Neural cell (in vitro differentiated cells): Measurements from ENCODE around the gene CTNNBL1. TPM values are rescaled to one million over a fixed set of nuclear protein-coding genes. Genes with fewer than 3 reads are reported as not detected.

ENCODE experiments used
- H2AFZ ChIP-seq: fragments of 200-600, 300-800 bp; sonication (generic), shearing (Covaris generic); 2 replicates; pipeline ENCODE4 v1.6.0; 2014; ENCODE audit warnings: low read depth, mild to moderate bottlenecking, antibody characterized with exemption, low read length, moderate library complexity
- H3F3A ChIP-seq: fragments of 200-600 bp; shearing (Covaris generic); 2 replicates; pipeline ENCODE4 v1.6.1; 2016; ENCODE audit warnings: mild to moderate bottlenecking, moderate library complexity, mixed read lengths, antibody characterized with exemption, low read length; ENCODE audit not compliant: insufficient read depth, poor library complexity, severe bottlenecking
- H3K27ac ChIP-seq: fragments of 200-600, 300-800 bp; sonication (generic), shearing (Covaris generic); 2 replicates; pipeline ENCODE4 v1.5.1; 2014; ENCODE audit warnings: mild to moderate bottlenecking, low read length, moderate library complexity
- H3K27me3 ChIP-seq: fragments of 300-800, 200-600 bp; sonication (generic), shearing (Covaris generic); 2 replicates; pipeline ENCODE4 v1.6.0; 2014; ENCODE audit warnings: mild to moderate bottlenecking, low read depth, low read length, moderate library complexity; ENCODE audit not compliant: insufficient read depth
- H3K36me3 ChIP-seq: fragments of 300-800, 200-600 bp; sonication (generic), shearing (Covaris generic); 2 replicates; pipeline ENCODE4 v1.5.1; 2014; ENCODE audit warnings: mild to moderate bottlenecking, antibody characterized with exemption, low read length, moderate library complexity; ENCODE audit not compliant: insufficient read depth
- H3K4me2 ChIP-seq: fragments of 300-800, 200-600 bp; sonication (generic), shearing (Covaris generic); 2 replicates; pipeline ENCODE4 v1.6.0; 2014; ENCODE audit warnings: mild to moderate bottlenecking, low read length
- H3K4me3 ChIP-seq: fragments of 300-800, 200-600 bp; sonication (generic), shearing (Covaris generic); 2 replicates; pipeline ENCODE4 v1.5.1; 2014; ENCODE audit warnings: mild to moderate bottlenecking, low read length, moderate library complexity
- H3K79me2 ChIP-seq: fragments of 200-600 bp; shearing (Covaris generic); replicated peaks from 2 replicates; pipeline ENCODE4 v1.6.0; 2014; ENCODE audit warnings: mild to moderate bottlenecking, low read length, moderate library complexity; ENCODE audit not compliant: insufficient read depth
- H3K9ac ChIP-seq: fragments of 300-800, 200-600 bp; sonication (generic), shearing (Covaris generic); 2 replicates; pipeline ENCODE4 v1.6.1; 2016; ENCODE audit warnings: mild to moderate bottlenecking, low read length, mixed read lengths
- H3K9me2 ChIP-seq: fragments of 200-600 bp; shearing (Covaris generic); 2 replicates; pipeline ENCODE4 v1.6.1; 2016; ENCODE audit warnings: mild to moderate bottlenecking, low read length, mixed read lengths; ENCODE audit not compliant: insufficient read depth
- H3K9me3 ChIP-seq: fragments of 200-600, 300-800 bp; sonication (generic), shearing (Covaris generic); 2 replicates; pipeline ENCODE4 v1.6.1; 2016; ENCODE audit warnings: mild to moderate bottlenecking, mixed run types, low read length, moderate library complexity, mixed read lengths
- H4K20me1 ChIP-seq: fragments of 200-600 bp; shearing (Covaris generic); 2 replicates; pipeline ENCODE4 v1.6.1; 2016; ENCODE audit warnings: mild to moderate bottlenecking, mixed run types; ENCODE audit not compliant: insufficient read depth
- EP300 ChIP-seq: fragments of 450-650 bp; conservative IDR thresholded peaks from 2 replicates; pipeline ENCODE4 v1.6.1; 2014; ENCODE audit warnings: antibody characterized with exemption, mild to moderate bottlenecking, moderate library complexity; ENCODE audit not compliant: poor library complexity, severe bottlenecking
- EZH2 ChIP-seq: fragments of 200-600, 300-800 bp; shearing (Covaris generic), sonication (generic); IDR thresholded peaks from 2 replicates; pipeline ENCODE4 v1.6.1; 2014; ENCODE audit warnings: antibody characterized with exemption, low read length, borderline replicate concordance, mild to moderate bottlenecking; ENCODE audit not compliant: insufficient read depth, poor library complexity, severe bottlenecking
- MXI1 ChIP-seq: fragments of 450-650 bp; conservative IDR thresholded peaks from 2 replicates; pipeline ENCODE4 v1.6.1; 2014; ENCODE audit warnings: antibody characterized with exemption, mild to moderate bottlenecking; ENCODE audit not compliant: poor library complexity, severe bottlenecking
- POLR2AphosphoS5 ChIP-seq: IDR thresholded peaks from 2 replicates; pipeline ENCODE4 v1.6.1; 2012
- RAD21 ChIP-seq: fragments of 450-650 bp; conservative IDR thresholded peaks from 2 replicates; pipeline ENCODE4 v1.6.1; 2014; ENCODE audit warnings: antibody characterized with exemption, mild to moderate bottlenecking, moderate library complexity
- SMC3 ChIP-seq: fragments of 450-650 bp; conservative IDR thresholded peaks from 2 replicates; pipeline ENCODE4 v1.6.1; 2014; ENCODE audit warnings: antibody characterized with exemption, mild to moderate bottlenecking, moderate library complexity; ENCODE audit not compliant: poor library complexity
- TAF1 ChIP-seq: IDR thresholded peaks from 2 replicates; pipeline ENCODE4 v1.6.1; 2012; ENCODE audit warnings: low read depth
- polyA plus RNA-seq: library from polyadenylated mRNA; depleted of rRNA; stranded (reverse); fragments of >200 nt; gene quantifications from 2 replicates; pipeline ENCODE4 v1.2.3, GENCODE V29; 2014
- TF ChIP-seq, protein P1 (sequence below): fragments of 450-650 bp; IDR thresholded peaks from 2 replicates; pipeline ENCODE4 v1.5.1; 2014; ENCODE audit warnings: antibody characterized with exemption, mild to moderate bottlenecking, moderate library complexity; ENCODE audit not compliant: poor library complexity, severe bottlenecking
- TF ChIP-seq, protein P2 (sequence below): IDR thresholded peaks from 2 replicates; pipeline ENCODE4 v1.6.1; 2012; ENCODE audit warnings: borderline replicate concordance

Gene CTNNBL1
- polyA plus RNA-seq, 1 donor from 2014 or later: 32.6 TPM

DNA sequence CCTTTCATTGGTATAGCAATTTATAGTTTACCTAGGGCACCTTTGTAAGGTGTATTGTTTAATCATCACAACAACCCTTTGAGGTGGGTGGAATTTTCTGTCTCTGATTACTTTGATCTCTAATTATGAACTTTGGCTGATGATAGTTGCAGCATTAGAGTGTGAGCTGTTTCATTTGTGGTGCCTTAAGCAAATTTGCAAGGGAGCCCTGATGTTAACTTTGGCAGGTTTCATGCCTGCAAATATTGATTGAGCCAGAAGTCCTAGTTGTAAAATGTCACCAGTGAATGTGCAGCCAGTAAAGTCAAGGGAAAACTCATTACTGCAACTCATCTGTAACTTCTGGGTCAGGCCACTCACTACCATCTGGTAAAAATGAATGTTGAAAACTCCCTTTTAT lies 29.8 kb downstream of the CTNNBL1 start:
- H3K9me2 ChIP-seq: no peaks in the 10 kb centered on the region
- H3F3A ChIP-seq: no peaks in the 10 kb centered on the region
- no peak for TF ChIP-seq EP300
- no peak for TF ChIP-seq POLR2AphosphoS5
- TF ChIP-seq EZH2: no peak
- TF ChIP-seq, protein P1, sequence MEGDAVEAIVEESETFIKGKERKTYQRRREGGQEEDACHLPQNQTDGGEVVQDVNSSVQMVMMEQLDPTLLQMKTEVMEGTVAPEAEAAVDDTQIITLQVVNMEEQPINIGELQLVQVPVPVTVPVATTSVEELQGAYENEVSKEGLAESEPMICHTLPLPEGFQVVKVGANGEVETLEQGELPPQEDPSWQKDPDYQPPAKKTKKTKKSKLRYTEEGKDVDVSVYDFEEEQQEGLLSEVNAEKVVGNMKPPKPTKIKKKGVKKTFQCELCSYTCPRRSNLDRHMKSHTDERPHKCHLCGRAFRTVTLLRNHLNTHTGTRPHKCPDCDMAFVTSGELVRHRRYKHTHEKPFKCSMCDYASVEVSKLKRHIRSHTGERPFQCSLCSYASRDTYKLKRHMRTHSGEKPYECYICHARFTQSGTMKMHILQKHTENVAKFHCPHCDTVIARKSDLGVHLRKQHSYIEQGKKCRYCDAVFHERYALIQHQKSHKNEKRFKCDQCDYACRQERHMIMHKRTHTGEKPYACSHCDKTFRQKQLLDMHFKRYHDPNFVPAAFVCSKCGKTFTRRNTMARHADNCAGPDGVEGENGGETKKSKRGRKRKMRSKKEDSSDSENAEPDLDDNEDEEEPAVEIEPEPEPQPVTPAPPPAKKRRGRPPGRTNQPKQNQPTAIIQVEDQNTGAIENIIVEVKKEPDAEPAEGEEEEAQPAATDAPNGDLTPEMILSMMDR: no peak
- no peak for TF ChIP-seq MXI1
- no peak for TF ChIP-seq SMC3
- TF ChIP-seq TAF1: no peak
- TF ChIP-seq RAD21: no peak
- TF ChIP-seq, protein P2, sequence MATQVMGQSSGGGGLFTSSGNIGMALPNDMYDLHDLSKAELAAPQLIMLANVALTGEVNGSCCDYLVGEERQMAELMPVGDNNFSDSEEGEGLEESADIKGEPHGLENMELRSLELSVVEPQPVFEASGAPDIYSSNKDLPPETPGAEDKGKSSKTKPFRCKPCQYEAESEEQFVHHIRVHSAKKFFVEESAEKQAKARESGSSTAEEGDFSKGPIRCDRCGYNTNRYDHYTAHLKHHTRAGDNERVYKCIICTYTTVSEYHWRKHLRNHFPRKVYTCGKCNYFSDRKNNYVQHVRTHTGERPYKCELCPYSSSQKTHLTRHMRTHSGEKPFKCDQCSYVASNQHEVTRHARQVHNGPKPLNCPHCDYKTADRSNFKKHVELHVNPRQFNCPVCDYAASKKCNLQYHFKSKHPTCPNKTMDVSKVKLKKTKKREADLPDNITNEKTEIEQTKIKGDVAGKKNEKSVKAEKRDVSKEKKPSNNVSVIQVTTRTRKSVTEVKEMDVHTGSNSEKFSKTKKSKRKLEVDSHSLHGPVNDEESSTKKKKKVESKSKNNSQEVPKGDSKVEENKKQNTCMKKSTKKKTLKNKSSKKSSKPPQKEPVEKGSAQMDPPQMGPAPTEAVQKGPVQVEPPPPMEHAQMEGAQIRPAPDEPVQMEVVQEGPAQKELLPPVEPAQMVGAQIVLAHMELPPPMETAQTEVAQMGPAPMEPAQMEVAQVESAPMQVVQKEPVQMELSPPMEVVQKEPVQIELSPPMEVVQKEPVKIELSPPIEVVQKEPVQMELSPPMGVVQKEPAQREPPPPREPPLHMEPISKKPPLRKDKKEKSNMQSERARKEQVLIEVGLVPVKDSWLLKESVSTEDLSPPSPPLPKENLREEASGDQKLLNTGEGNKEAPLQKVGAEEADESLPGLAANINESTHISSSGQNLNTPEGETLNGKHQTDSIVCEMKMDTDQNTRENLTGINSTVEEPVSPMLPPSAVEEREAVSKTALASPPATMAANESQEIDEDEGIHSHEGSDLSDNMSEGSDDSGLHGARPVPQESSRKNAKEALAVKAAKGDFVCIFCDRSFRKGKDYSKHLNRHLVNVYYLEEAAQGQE: no peak
- H2AFZ ChIP-seq: no peak overlapping the region
- H3K79me2 ChIP-seq: peaks cover 4% of the 10 kb centered on the region
- H3K9ac ChIP-seq: no peak overlapping the region
- no peak overlapping the region for H3K4me2 ChIP-seq
- H3K27me3 ChIP-seq: no peaks in the 10 kb centered on the region
- no peaks in the 10 kb centered on the region for H4K20me1 ChIP-seq
- no peak overlapping the region for H3K4me3 ChIP-seq
- H3K36me3 ChIP-seq: no peaks in the 10 kb centered on the region
- no peaks in the 10 kb centered on the region for H3K9me3 ChIP-seq
- H3K27ac ChIP-seq: no peak overlapping the region

GRCh38 chr20:37725165-37725564 lies 31.3 kb downstream of the CTNNBL1 start:
- peaks cover 4% of the 10 kb centered on the region for H3K79me2 ChIP-seq
- H3K27ac ChIP-seq: no peak overlapping the region
- H3K9me3 ChIP-seq: no peaks in the 10 kb centered on the region
- no peaks in the 10 kb centered on the region for H3K36me3 ChIP-seq
- no peak overlapping the region for H3K4me2 ChIP-seq
- no peaks in the 10 kb centered on the region for H3F3A ChIP-seq
- H4K20me1 ChIP-seq: no peaks in the 10 kb centered on the region
- no peaks in the 10 kb centered on the region for H3K9me2 ChIP-seq
- no peak overlapping the region for H2AFZ ChIP-seq
- no peak overlapping the region for H3K4me3 ChIP-seq
- H3K9ac ChIP-seq: no peak overlapping the region
- no peaks in the 10 kb centered on the region for H3K27me3 ChIP-seq
- TF ChIP-seq TAF1 (no peak), RAD21 (no peak), SMC3 (no peak), EP300 (no peak), MXI1 (no peak), POLR2AphosphoS5 (no peak), EZH2 (no peak)
- TF ChIP-seq, protein P1: no peak
- TF ChIP-seq, protein P2: no peak
